Stimulated activated CD8-positive, alpha-beta memory T cell treated with anti-CD3 and anti-CD28 coated beads, Interleukin-12 subunit alpha, Interleukin-12 subunit beta, amount 100 ng/mL, for 1 hour (primary cell): ENCODE measurements around the gene MXRA5.
"Not testable (repeated sequence)": the region's sequence is repeated elsewhere in the genome, so short reads cannot be mapped to it uniquely, and the experiment has no call there.

Experiments
- DNase-seq: peaks from one replicate; pipeline ENCODE4 v3.0.0-alpha.2; 2020; ENCODE audit warnings: low read depth

The MXRA5 gene, protein sequence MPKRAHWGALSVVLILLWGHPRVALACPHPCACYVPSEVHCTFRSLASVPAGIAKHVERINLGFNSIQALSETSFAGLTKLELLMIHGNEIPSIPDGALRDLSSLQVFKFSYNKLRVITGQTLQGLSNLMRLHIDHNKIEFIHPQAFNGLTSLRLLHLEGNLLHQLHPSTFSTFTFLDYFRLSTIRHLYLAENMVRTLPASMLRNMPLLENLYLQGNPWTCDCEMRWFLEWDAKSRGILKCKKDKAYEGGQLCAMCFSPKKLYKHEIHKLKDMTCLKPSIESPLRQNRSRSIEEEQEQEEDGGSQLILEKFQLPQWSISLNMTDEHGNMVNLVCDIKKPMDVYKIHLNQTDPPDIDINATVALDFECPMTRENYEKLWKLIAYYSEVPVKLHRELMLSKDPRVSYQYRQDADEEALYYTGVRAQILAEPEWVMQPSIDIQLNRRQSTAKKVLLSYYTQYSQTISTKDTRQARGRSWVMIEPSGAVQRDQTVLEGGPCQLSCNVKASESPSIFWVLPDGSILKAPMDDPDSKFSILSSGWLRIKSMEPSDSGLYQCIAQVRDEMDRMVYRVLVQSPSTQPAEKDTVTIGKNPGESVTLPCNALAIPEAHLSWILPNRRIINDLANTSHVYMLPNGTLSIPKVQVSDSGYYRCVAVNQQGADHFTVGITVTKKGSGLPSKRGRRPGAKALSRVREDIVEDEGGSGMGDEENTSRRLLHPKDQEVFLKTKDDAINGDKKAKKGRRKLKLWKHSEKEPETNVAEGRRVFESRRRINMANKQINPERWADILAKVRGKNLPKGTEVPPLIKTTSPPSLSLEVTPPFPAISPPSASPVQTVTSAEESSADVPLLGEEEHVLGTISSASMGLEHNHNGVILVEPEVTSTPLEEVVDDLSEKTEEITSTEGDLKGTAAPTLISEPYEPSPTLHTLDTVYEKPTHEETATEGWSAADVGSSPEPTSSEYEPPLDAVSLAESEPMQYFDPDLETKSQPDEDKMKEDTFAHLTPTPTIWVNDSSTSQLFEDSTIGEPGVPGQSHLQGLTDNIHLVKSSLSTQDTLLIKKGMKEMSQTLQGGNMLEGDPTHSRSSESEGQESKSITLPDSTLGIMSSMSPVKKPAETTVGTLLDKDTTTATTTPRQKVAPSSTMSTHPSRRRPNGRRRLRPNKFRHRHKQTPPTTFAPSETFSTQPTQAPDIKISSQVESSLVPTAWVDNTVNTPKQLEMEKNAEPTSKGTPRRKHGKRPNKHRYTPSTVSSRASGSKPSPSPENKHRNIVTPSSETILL (N-terminal part only)

DNA sequence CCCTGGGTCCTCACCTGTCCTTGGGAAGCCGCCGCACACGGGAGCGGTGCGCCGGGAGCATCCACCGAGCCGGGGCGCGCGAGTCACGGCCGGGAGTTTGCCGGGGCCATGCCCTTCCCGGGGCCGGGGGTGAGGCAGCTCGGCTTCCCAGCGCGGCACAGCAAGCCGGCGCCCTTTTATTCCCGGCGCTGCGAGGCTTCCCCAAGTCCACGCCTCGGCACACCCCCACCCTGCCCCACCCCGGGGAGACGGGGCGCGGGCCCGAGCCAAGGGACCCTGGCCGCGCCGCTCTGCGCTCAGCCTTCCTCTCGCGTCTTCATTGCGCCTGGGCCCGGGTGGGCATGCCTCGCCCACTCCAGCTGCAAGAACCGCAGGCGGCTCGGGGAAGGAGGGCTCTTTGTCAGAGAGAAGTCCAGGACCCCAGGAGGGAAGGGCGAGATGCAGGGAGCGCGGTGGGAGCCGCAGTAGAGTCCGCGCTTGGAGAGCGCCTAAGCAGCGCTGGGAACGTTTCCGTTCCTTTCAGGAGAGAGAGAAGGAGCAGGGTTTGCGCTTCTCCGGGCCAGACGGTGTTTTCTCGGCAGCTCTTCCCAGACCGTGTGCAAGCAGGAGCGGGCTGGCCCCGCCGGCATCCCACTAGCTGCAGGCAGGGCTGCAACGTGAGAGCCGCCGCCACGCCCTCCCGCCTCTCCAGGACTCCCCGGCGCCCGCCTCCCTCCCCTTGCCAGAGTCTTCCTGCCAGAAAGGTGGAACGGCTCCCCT, at the start of gene MXRA5:
TSS of gene MXRA5 (minus strand) at position 152 of the 759 bp plus-strand sequence. CDS start 2,819 bp downstream, outside the sequence.
- DNase-seq: no peak

DNA sequence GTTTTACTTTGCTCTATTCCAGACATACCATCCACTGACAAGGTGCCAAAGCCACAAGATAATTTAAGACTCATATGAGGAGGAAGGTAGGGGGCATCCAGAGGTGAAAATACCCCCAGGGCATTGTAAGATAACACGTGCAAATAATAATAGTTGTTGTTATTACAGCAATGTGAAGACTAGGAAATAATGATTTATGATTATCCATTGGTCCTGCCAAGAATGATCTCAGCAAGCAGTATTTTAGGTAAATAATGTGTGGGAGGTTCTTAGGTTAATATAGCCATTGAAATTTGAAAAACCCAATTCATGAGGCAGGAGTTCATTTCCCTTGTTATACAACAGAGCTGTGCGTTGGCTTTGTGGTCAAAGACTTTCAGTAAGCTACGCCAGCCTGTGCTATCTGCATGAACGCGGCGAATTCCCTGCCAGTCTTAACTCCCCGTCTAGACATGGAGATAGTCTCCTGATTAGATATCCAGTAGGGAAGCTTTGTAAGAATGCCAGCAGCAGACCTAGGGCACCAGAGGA, 47.2 kb upstream of the MXRA5 start:
- DNase-seq: no peak

DNA sequence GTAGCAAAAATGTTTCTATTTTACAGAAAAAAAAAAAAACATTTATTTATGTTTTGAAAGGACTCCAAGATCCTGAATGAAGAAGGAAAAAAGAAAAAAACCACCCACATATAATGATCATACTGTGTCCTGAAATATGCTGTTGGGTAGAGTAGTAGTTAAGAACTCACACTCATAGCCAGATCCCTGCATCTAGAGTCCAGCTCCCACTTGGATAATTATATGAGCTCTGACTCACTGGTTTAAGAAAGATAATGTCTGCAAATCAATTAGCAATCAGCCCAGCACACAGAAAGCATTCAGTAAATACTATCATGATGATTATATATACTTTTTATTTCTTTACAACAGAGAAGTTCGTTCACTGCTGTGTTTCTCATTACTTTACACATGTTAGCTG, 46.7 kb upstream of the MXRA5 start:
- no peak for DNase-seq

DNA sequence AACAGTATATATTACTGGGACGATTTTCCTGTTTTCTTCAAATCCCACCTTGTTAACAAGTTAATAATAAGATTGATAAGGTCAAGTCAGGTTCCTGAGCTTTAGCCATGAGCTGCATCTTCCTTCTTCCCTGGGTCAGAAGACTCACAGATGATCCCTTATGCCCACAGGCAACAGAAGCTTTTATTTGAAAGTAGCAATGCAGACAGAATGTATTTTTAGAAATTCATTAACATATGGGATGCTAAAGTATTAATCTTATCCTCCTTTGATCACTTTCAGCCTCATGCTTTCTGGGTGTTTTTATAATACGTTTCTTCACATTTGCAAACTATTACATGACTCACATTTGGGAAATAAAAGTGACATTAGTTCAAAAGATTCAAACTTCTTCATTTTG, 42.0 kb upstream of the MXRA5 start:
- DNase-seq: no peak

DNA sequence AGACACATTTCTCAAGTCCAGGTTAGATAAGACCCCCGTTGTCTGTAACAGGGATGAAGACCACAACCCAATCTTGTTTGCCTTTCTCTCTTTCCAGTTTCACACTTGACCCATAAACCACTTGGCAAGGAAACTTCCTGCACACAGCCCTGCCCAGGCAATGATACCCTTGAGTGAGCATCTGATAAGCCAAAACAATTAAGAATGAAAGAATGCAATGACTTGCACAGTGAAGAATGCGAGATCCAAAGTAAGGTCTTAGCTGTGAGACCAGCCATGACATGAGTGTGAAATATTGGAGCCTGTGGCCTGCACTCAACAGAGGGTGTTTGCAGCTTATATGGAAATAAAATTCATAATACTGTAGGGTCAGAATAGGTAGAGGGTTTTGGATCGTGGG, 37.9 kb upstream of the MXRA5 start:
- DNase-seq: no peak

DNA sequence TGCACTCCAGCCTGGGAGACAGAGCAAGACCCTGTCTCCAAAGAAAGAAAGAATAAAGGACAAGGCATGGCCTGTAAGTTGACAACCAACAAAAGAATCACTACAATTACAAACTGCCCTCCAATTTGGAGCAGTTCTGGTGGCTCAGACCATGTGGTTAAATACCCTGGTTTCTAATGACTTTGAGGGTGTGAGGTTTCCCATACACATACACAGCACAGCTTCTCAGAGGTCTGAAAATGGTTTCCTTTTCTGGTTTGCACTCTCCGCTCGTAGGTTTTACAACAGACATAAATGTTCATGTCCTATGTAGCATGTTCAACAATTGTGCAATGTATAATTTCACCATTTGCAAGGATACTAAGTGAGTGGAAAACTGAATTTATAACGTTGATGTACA, 34.2 kb upstream of the MXRA5 start:
- DNase-seq: no peak

DNA sequence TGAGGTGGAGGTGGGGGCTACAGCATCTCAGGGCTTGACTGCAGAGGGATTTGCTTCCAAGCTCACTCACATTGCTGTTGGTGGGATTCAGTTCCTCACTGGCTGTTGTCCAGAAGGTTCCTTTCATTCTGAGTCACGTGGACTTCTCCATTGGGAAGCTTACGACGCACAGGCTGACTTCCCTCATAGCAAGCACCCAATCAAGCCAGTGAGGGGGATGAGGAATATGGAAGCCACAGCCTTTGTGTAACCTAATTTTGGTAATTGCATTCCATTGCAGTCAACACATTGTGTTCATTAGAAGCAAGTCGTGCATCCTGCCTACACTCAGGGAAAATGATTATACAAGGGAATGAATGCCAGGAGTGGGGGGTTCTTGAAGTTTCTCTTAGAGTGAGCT, 32.7 kb upstream of the MXRA5 start:
- DNase-seq: no peak

DNA sequence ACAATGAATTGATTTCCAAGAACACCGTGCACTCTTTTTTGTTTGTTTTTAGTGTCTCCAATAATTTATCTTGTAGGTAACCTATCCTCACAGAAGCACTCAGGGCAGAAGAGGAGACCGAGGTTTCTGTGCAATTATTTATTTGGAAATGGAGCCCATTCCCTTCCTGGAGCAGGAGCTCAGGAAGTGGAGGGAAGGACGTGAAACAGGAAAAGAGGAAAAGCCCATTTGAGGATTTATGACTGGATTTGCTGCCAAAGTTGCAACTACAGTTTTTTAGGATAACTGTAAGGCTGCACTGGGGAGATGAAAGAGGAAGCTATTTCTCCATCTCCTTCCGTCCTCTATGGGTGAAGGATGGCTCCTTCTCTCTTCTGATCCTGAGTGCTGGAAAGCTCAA, 31.7 kb upstream of the MXRA5 start:
- DNase-seq: no peak

DNA sequence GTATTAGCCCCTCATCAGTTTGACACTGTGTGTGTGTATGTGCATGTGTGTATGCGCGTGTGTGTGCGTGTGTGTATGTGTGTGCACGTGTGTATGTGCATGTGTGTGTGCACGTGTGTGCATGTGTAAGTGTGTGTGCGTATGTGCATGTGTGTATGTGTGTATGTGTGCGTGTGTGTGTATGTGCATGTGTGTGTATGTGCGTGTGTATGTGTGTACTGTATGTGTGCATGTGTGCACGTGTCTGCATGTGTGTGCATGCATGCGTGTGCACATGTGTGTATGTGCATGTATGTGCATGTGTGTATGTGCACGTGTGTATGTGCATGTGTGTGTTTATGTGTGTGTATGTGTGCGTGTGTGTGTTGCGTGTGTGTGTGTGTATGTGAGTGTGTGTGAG, 31.1 kb upstream of the MXRA5 start:
- DNase-seq: no peak

DNA sequence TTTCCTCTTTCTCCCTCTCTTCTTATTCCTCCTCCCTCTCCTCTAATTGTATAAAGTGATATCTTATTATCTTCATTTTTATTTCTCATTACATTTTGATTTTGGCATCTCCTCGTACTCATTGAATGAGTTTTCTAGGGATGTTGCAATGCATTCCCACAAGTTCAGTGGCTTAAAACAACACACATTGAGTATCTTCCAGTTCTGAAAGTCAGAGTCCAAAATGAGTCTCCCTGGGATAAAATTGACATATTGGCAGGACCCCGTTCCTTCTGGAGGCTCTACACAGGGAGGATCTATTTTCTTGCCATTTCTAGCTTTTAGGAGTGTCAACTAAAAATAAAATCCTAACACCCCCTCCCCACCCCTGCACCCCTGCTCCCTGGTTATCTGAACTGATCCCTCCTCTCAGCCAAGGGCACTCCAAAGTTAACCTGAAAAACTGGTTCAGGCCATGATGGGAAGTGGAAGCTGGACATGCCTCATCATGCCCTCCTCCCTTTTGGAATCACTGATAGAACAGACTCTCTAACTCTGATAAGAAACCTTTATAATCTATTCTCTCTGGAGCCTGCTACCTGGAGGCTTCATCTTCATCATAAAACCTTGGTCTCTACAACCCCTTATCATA, 29.5 kb upstream of the MXRA5 start:
- not testable (repeated sequence) for DNase-seq

DNA sequence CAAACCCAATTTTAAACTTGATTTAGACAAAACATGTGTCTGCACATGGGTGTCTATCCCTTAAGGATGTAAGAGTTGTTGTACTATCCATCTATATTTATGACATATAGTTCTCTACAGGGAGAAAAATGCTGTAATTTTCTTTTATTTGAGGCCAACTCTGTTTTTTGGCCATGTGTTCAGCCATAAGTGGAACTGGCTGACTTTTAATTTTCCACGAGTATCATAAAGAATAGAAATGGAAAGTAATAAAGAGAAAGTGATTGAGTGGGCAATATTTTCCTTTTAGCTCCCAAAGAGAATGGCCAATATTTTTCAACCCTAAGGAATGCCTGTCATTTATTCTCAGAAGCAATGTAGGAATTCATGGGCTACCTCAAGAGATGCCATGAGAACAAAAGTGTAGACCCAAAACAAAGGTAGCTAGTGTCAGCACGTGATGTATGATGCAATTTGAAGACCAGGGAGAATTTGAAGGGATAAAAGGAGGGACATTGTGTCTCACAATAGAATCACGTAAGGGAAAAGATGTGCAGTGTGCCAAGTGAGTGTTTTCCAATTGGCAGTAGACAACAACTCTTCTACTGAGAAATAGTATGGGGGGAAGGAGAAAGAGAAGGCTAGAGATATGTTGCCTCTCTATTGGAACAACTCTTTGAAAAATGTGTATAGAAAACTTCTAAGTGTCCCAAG, 27.8 kb upstream of the MXRA5 start:
- DNase-seq: no peak

DNA sequence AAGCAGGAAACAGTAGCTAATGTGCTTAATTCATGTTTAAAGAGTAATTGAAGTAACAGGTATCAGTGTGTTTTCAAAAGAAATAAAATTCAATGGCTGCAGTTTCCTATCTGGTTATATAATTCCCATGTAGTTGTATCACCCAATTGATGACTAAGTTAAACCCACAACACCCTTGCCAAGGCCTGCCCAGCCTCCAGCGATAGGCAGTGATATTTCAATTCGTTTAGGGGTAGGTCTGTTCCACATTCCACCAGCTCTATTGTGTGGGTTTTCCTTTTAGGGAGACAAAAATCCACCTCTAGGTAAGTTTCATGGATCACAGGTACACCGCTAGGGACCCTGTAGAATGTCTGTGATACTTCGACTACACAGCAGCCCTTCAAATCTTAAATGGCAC, 24.7 kb upstream of the MXRA5 start:
- DNase-seq: no peak

DNA sequence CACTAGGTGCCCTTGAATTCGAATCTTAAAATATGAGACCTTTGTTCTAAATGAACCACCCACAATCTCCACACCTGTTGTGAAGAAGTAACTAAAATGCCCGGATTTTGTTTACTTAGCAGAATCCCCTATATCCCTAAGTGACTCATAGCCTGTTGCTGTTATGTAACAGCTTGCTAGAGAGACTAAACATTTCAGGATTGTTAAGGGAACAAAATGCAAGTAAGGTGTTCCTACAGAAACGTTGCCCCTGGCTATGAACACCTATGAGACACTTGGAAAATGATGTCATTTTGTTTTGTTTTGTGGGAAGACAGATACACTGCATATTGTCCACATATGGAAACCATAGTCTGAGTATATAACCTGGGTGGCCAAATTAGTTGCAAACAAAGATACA, 24.2 kb upstream of the MXRA5 start:
- DNase-seq: no peak

DNA sequence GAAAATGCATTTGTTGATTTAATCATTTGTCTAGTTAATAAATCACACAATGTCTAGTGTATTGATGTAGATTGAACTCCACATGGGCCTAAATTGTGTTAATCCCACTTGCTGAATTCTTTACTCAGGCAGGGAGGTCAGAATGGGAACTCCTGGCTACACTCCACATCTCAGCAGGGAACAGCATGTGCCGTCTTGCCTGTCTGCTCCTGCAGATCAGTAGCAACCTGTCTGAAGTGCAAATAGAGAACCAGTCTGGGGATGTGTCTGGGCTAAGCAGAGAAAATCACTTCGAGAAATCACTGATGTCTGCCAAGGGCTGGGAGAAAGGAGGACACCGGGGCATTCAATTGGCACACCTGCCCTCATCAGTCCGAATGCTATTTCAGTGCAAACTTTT, 16.5 kb upstream of the MXRA5 start:
- no peak for DNase-seq

DNA sequence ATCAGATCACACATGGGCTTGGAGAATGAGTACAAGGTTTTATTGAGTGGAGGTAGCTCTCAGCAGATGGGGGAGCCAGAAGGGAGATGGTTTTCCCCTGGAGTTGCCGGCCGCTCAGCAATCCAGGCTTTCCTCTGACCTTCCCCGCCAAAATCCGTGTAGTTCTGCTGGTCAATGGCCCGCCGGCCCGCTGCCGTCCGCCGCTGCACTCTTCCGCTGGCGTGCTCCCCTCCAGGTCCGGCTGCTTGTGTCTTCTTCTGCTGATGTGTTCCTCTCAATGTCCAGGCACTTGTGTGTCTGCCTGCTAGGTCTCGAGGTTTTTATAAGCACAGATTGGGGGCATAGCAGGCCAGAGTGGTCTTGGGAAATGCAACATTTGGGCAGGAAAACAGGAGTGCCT, 14.4 kb upstream of the MXRA5 start:
- DNase-seq: no peak

DNA sequence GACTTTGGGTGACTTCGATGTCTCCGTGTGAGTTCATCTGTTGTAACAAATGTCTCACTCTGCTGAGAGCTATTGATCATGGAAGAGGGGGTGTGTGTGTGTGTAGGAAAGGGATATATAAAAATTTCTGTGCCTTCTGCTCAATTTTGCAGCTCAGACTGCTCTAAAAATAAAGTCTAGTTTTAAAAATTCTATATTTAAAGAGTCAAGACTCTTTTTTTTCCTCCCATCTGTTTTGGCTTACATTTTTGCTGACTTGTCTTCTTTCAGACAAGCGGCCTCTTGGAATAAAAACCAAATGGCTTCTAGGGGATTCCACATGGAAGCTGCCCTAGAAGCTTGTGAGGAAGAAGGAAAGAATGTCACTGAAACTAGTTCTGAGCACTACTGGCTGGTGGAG, 6.3 kb upstream of the MXRA5 start:
- DNase-seq: not testable (repeated sequence)

DNA sequence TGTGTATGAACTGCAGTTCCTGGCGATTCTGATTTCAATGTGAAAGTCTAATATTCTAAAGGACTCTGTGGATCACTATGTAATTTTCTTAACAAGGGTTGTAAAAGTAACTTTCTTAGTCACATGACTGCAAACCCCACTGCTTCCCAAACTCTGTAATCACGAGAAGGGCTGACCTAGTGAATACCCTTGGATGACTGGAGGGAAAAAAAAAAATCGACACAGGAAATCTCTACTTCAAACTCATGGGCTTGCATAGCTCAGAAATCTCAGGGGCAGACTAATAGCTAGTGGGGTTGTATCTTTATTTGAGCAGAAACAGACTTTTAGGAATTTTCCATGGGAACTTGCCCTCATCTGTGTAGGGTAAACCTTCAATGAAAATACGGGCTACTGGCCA, 4.8 kb upstream of the MXRA5 start:
- DNase-seq: no peak

DNA sequence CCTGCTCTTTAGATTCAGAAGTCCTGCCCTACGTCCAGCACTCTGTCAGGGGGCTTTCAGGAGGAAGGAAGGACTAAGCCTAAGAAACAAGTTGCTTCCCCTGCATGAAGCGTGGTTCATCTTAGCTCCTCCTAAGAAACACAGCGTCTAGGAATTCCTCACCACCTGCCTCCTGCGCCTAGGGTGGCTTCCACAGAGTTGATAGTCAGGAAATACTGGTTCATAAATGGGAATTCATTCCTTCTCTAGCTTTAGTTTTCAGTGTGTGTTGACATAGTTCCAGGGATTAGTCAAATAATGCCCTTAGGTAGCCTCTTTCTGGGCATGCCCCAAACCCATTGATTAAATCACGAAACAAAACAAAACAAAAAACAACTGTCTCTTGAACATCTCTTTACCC, 1.7 kb upstream of the MXRA5 start:
- DNase-seq: no peak

DNA sequence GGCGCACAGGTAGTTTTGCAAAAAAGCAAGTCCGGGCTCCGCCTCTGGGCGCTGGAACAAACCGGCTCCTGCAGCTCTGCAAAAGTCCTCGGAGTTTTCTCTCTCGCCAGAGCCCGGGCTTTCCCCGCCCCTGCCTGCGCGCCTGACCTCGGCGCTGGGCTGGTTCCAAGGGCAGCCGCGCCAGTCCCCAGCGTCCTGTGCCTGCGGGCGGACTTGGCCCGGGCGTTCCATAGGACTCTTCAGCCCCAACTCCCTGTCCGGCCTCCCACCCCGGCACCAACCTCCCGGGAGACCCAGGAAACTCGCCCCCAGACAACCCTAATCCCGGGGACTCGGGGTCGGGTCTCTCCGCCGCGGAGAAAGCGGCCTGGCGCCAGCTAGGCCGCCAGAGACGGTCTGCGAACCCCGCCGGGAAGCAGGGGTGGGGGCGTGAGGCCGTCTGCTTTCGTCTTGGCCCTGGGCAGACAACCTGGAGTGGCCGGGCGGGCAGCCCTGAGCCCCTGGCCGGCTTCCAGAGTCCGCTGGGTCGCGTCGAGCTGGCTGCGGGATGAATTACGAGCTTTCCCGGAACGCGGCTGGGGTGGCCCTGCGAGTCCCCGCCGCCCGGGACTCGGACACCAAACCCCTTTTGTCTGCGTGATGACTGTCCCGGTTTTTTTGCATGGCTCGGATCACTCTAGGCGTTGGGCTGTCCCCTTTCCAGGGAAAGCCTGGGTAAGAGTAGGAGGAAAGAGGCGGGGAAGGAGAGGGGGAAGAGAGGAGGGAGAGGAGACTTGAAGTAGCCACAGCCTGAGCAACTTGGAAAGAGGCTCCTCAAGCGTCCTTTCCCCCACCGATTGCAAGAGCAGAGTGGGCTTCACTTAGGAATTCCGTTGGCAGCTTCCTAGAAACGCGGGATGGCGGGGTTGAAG, 916 bp downstream of the MXRA5 start:
- DNase-seq: no peak
